ENCODE measurements around the gene OR4D2. TPM values are rescaled to one million over a fixed set of nuclear protein-coding genes. Genes with fewer than 3 reads are reported as not detected.

Gene OR4D2
- total and polyA plus RNA-seq, 2 of the 8 experiments (the other 6 are each of a cell fraction or from before 2014, with no cell fraction given), result not detected

DNA sequence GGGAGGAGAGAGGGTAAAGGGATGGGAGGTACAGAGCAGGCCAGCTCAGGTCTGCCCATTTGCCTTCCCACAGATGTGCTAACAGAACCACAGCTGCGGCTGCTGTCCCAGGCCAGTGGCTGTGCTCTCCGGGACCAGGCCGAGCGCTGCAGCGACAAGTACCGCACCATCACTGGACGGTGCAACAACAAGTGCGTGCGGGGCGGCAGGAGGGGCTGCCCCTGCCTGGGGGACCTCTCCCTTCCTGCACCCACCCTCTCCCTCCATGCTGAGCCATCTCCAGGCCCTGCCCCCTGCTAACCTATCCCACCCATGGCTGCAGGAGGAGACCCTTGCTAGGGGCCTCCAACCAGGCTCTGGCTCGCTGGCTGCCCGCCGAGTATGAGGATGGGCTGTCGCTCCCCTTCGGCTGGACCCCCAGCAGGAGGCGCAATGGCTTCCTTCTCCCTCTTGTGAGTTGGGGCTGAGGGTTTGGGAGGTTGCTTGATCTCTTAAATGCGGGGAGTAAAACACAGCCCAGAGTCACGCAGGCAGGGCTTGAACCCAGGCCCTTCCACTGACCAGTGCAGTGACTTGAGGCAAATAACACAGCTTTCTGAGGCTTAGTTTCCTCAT, 27.0 kb downstream of the OR4D2 start (continued):
- TF ChIP-seq KDM1A (IDR thresholded peaks at IDR 0.05; ENCODE audit: borderline replicate concordance, low read length) (0 out of 2 replicates have a peak, but pooled peaks have one; percentile 33), KDM4A (IDR thresholded peaks at IDR 0.05; ENCODE audit: low read depth, low read length, severe bottlenecking) (no peak), SUZ12 (IDR thresholded peaks at IDR 0.05; ENCODE audit: low read length) (no peak), NANOG (IDR thresholded peaks at IDR 0.05; ENCODE audit: insufficient read depth, low read depth, low read length, poor library complexity, severe bottlenecking) (no peak), TBP (IDR thresholded peaks at IDR 0.05; ENCODE audit: low read depth, low read length) (no peak), POU5F1 (IDR thresholded peaks at IDR 0.05; ENCODE audit: low read depth, low read length) (no peak)
